Adrenal gland (tissue), 12 donors: Measurements from ENCODE around the gene PON3. TPM values are rescaled to one million over a fixed set of nuclear protein-coding genes. Genes with fewer than 3 reads are reported as not detected.

Source experiments
- DNase-seq, 7 donors: peaks; one replicate each; pipeline ENCODE4 v3.0.0-alpha.2; 2019 to 2020
- H3K27ac ChIP-seq, 5 donors: fragments of 200-600 bp; sonication (generic) in 4 of 5; 1 replicate in 3 of 5; 2 replicates in 2 of 5; pipeline versions ENCODE4 v1.5.1 to v1.8.0; 2016 to 2020; ENCODE audit warnings: mild to moderate bottlenecking in 1 of 5
- H3K27me3 ChIP-seq: fragments of 200-600 bp; 2 replicates; pipeline ENCODE4 v1.8.0; 2021
- H3K36me3 ChIP-seq, 2 donors: fragments of 200-600 bp; replicated peaks in 1 of 2; 1 replicate in 1 of 2; 2 replicates in 1 of 2; pipeline versions ENCODE4 v1.5.1 to v1.8.0; 2018 to 2022
- H3K4me1 ChIP-seq, 2 donors: fragments of 200-600 bp; replicated peaks in 1 of 2; 1 replicate in 1 of 2; 2 replicates in 1 of 2; pipeline versions ENCODE4 v1.5.1 to v1.8.0; 2018 to 2021
- H3K4me3 ChIP-seq, 4 donors: fragments of 200-600 bp; sonication (generic) in 3 of 4; one replicate each; pipeline ENCODE4 v1.5.1; 2016 to 2018
- H3K9me3 ChIP-seq, 3 donors: fragments of 200-600 bp; sonication (generic) in 1 of 3; replicated peaks in 1 of 3; 1 replicate in 2 of 3; 2 replicates in 1 of 3; pipeline versions ENCODE4 v1.5.1 to v1.8.0; 2016 to 2021
- CTCF ChIP-seq, 6 experiments: fragments of 450-650 bp in 4 of 6; fragments of 200-600 bp in 2 of 6; sonication (generic) in 1 of 6; IDR thresholded peaks; 1 replicate in 5 of 6; 2 replicates in 1 of 6; pipeline versions ENCODE4 v1.5.1 to v1.8.0; 2016 to 2021; ENCODE audit warnings: antibody characterized with exemption in 6 of 6, mild to moderate bottlenecking in 2 of 6, moderate library complexity in 1 of 6
- POLR2A ChIP-seq, 2 donors: fragments of 450-650 bp; IDR thresholded peaks; one replicate each; pipeline ENCODE4 v1.6.1; 2017; ENCODE audit warnings: antibody characterized with exemption in 2 of 2, mild to moderate bottlenecking in 2 of 2, moderate library complexity in 1 of 2
- WGBS, 4 donors: extraction: QIAGEN DNeasy Blood & Tissue Kit in 2 of 4; methylation state at CpG; one replicate each; pipeline versions ENCODE4 v1.1.5 to v1.1.7; 2013 to 2017; 5-methylcytosine and 5-hydroxymethylcytosine counted together
- intact Hi-C, 2 donors: fragments of 100-400 bp; cut with DNase I; formaldehyde crosslinking; loops; one replicate each; pipeline versions ENCODE4 v1.14.1 to v1.15.0; 2022 to 2023
- polyA plus RNA-seq, 3 donors: library from polyadenylated mRNA; stranded (reverse); fragments of 200-250 nt in 2 of 3; fragments of 350-450 nt in 1 of 3; fragmentation: Illumina TruSeq in 1 of 3; extraction: RNeasy Lipid Tissue Mini Kit (QIAGEN cat#74804) in 1 of 3; gene quantifications; one replicate each; pipeline ENCODE4 v1.2.3, GENCODE V29; 2013 to 2014
- total RNA-seq, 9 donors: library from RNA; depleted of rRNA in 4 of 9; stranded (reverse); fragments of >200 nt in 4 of 9; fragments of 120-200 nt in 1 of 9; fragmentation: NEBNext Ultra II Directional in 1 of 9; extraction: Animal tissue kit (Norgen Biotek cat#: 25700) in 1 of 9; gene quantifications; one replicate each; pipeline versions ENCODE4 v1.1.0 to v1.2.4, GENCODE V29; 2013 to 2023
- donor health status: healthy with polysubstance abuse.
- donor health status: Bipolar disorder and iron deficiency.
- donor health status: DM: yes; HTN: yes; CAD: no.
- donor health status: DM: no; HTN: no; CAD: no.
- donor health status: DM: no; HTN: no; CAD: no.
- donor health status: DM: yes; HTN: yes; CAD: no.

The PON3 gene
- total and polyA plus RNA-seq, 12 donors = 1.2 to 18.9 (median 3.0) TPM

- WGBS, 4 donors = 34 to 57% (median 49%) methylated on average over 1 of the region's 1 CpG
- intact Hi-C loops = no loop called here
- Histone ChIP-seq H3K36me3 (no peaks in the 10 kb centered on the region), H3K27ac (no peak overlapping the region), H3K4me3 (no peak overlapping the region), H3K9me3 (no peaks in the 10 kb centered on the region), H3K27me3 (no peaks in the 10 kb centered on the region), H3K4me1 (peaks cover 9 to 13% of the 10 kb centered on the region in 2 donors)
- TF ChIP-seq POLR2A (IDR thresholded peaks at IDR 0.05) (no peak), CTCF (IDR thresholded peaks at IDR 0.05) (no peak)
- DNase-seq = no peak
These were observed 28.5 kb upstream of the PON3 start for GRCh38 chr7:95424716-95425115.

GRCh38 chr7:95421847-95422444, 25.8 kb upstream of the PON3 start:
- TF ChIP-seq POLR2A (IDR thresholded peaks at IDR 0.05) (no peak), CTCF (IDR thresholded peaks at IDR 0.05) (no peak)
- Histone ChIP-seq H3K4me3 (no peak overlapping the region), H3K27ac (no peak overlapping the region), H3K9me3 (no peaks in the 10 kb centered on the region), H3K36me3 (no peaks in the 10 kb centered on the region), H3K4me1 (peaks cover 9 to 29% of the 10 kb centered on the region in 2 donors), H3K27me3 (no peaks in the 10 kb centered on the region)
- intact Hi-C loops = no loop called here
- DNase-seq = no peak

- intact Hi-C loops = no loop called here
- TF ChIP-seq POLR2A (IDR thresholded peaks at IDR 0.05) (no peak), CTCF (IDR thresholded peaks at IDR 0.05) (no peak)
- peaks cover 9 to 29% of the 10 kb centered on the region in 2 donors for H3K4me1 ChIP-seq
- H3K4me3 ChIP-seq = no peak overlapping the region
- no peaks in the 10 kb centered on the region for H3K9me3 ChIP-seq
- DNase-seq = no peak
- WGBS, 4 donors = 87 to 90% (median 88%) methylated on average over 2 of the region's 2 CpGs
- H3K36me3 ChIP-seq = no peaks in the 10 kb centered on the region
- no peaks in the 10 kb centered on the region for H3K27me3 ChIP-seq
- peak overlapping the region in 1 of 5 donors; percentile 22 for H3K27ac ChIP-seq
These were observed 25.0 kb upstream of the PON3 start for GRCh38 chr7:95421000-95421846.

GRCh38 chr7:95412075-95412474, 15.9 kb upstream of the PON3 start:
- H3K4me3 ChIP-seq = no peak overlapping the region
- peaks cover 0 to 36% of the 10 kb centered on the region in 2 donors for H3K36me3 ChIP-seq
- no peak for TF ChIP-seq POLR2A (IDR thresholded peaks at IDR 0.05)
- no peak for TF ChIP-seq CTCF (IDR thresholded peaks at IDR 0.05)
- 73 to 85% (median 79%) methylated on average over 4 of the region's 4 CpGs for WGBS, 4 donors
- H3K27ac ChIP-seq = no peak overlapping the region
- no peak for DNase-seq
- intact Hi-C loops = no loop called here
- H3K9me3 ChIP-seq = no peaks in the 10 kb centered on the region
- no peaks in the 10 kb centered on the region for H3K27me3 ChIP-seq
- H3K4me1 ChIP-seq = no peaks in the 10 kb centered on the region
